HCT116 (cell line): ENCODE data around the gene DMPK. TPM values are rescaled to one million over a fixed set of nuclear protein-coding genes. Genes with fewer than 3 reads are reported as not detected.

Experiments
- ATAC-seq: fragments of 200-7000 bp; cut with Tn5 transposase; 2 replicates; pipeline ENCODE4 v1.9.1; 2020; ENCODE audit warnings: mild to moderate bottlenecking, moderate library complexity
- BruUV-seq: library from RNA; stranded (reverse); fragments of 400-500 nt; replicated peaks from 2 replicates; lab custom pipeline; 2021; lab: Mats Ljungman, UMichigan
- CTCF ChIA-PET: fragments of 300-600 bp; sonication (Branson Sonifier 250); formaldehyde crosslinking; loops from one replicate; lab custom pipeline; 2021; ENCODE audit warnings: antibody characterized with exemption; lab: Charles Lee
- POLR2A ChIA-PET: fragments of 300-600, 350-600 bp; sonication (Branson Sonifier 250); formaldehyde crosslinking; loops from one replicate; lab custom pipeline; 2021; ENCODE audit warnings: antibody characterized with exemption; lab: Charles Lee
- RAD21 ChIA-PET, 2 experiments: fragments of 300-600 bp; sonication (Branson Sonifier 250); formaldehyde crosslinking; loops; one replicate each; lab custom pipeline; 2023; ENCODE audit warnings: low total read pairs in 2 of 2; ENCODE audit not compliant: uncharacterized antibody in 2 of 2, unreplicated experiment in 2 of 2, low non-redundant PET in 1 of 2; lab: Charles Lee
- DNase-seq: peaks from one replicate; pipeline ENCODE4 v3.0.0-alpha.2; 2010; ENCODE audit warnings: low read depth, low spot score
- H2AFZ ChIP-seq: fragments of 200-600 bp; shearing (Covaris generic), sonication (generic); 2 replicates; pipeline ENCODE4 v1.6.1; 2017; ENCODE audit warnings: low read depth, mixed run types, mixed read lengths, antibody characterized with exemption, low read length; ENCODE audit not compliant: poor library complexity, severe bottlenecking
- H3K27ac ChIP-seq: 2 replicates; pipeline ENCODE4 v1.5.1; 2012; ENCODE audit warnings: low read depth, low read length
- H3K27me3 ChIP-seq: fragments of 200-600 bp; sonication (generic); 2 replicates; pipeline ENCODE4 v1.6.1; 2016; ENCODE audit warnings: mixed run types, low read length, mixed read lengths; ENCODE audit not compliant: insufficient read depth
- H3K36me3 ChIP-seq, 2 experiments: fragments of 200-500 bp in 1 of 2; fragments of 200-600 bp in 1 of 2; sonication (Bioruptor generic) in 1 of 2; sonication (generic) in 1 of 2; 2 replicates each; pipeline versions ENCODE4 v1.5.1 to v1.6.1; 2014 to 2016; ENCODE audit warnings: low read length in 2 of 2, inconsistent platforms in 1 of 2, mixed read lengths in 1 of 2, mixed run types in 1 of 2; ENCODE audit not compliant: insufficient read depth in 2 of 2, control insufficient read depth in 1 of 2
- H3K4me1 ChIP-seq, 2 experiments: fragments of 200-600 bp in 1 of 2; sonication (generic) in 1 of 2; 2 replicates each; pipeline versions ENCODE4 v1.5.1 to v1.6.1; 2012 to 2017; ENCODE audit warnings: low read length in 2 of 2, inconsistent platforms in 1 of 2, mild to moderate bottlenecking in 1 of 2, mixed read lengths in 1 of 2, mixed run types in 1 of 2, moderate library complexity in 1 of 2; ENCODE audit not compliant: insufficient read depth in 2 of 2, control insufficient read depth in 1 of 2
- H3K4me2 ChIP-seq: fragments of 200-600 bp; sonication (generic); 2 replicates; pipeline ENCODE4 v1.6.1; 2017; ENCODE audit warnings: mixed run types, low read length, mixed read lengths
- H3K4me3 ChIP-seq, 2 experiments: fragments of 200-600 bp in 1 of 2; sonication (generic) in 1 of 2; replicated peaks in 1 of 2; 2 replicates each; pipeline ENCODE4 v1.5.1; 2011 to 2016; ENCODE audit warnings: low read length in 2 of 2, control low read depth in 1 of 2, low read depth in 1 of 2, mild to moderate bottlenecking in 1 of 2, mixed read lengths in 1 of 2, mixed run types in 1 of 2
- H3K79me2 ChIP-seq: fragments of 200-600 bp; sonication (generic); 2 replicates; pipeline ENCODE4 v1.6.1; 2017; ENCODE audit warnings: mild to moderate bottlenecking, mixed run types, low read length, moderate library complexity, mixed read lengths; ENCODE audit not compliant: insufficient read depth
- H3K9ac ChIP-seq: fragments of 200-600 bp; sonication (generic); 2 replicates; pipeline ENCODE4 v1.6.1; 2016; ENCODE audit warnings: low read length, mixed read lengths
- H3K9me2 ChIP-seq: fragments of 200-600 bp; sonication (generic), shearing (Covaris generic); 2 replicates; pipeline ENCODE4 v1.6.1; 2017; ENCODE audit warnings: mixed run types, mild to moderate bottlenecking, moderate library complexity; ENCODE audit not compliant: insufficient read depth
- H3K9me3 ChIP-seq, 2 experiments: fragments of 200-500 bp in 1 of 2; fragments of 200-600 bp in 1 of 2; sonication (Bioruptor generic) in 1 of 2; sonication (generic) in 1 of 2; 2 replicates each; pipeline ENCODE4 v1.6.1; 2014 to 2017; ENCODE audit warnings: low read length in 2 of 2, mixed read lengths in 2 of 2, inconsistent platforms in 1 of 2, low read depth in 1 of 2, mild to moderate bottlenecking in 1 of 2, mixed run types in 1 of 2, moderate library complexity in 1 of 2; ENCODE audit not compliant: control insufficient read depth in 1 of 2, insufficient read depth in 1 of 2
- H4K20me1 ChIP-seq: fragments of 200-600 bp; sonication (generic), shearing (Covaris generic); 2 replicates; pipeline ENCODE4 v1.6.1; 2017; ENCODE audit warnings: mixed run types, mild to moderate bottlenecking, moderate library complexity; ENCODE audit not compliant: insufficient read depth
- CBX3 ChIP-seq: IDR thresholded peaks from 2 replicates; pipeline ENCODE4 v1.6.1; 2012; ENCODE audit warnings: low read depth
- EGR1 ChIP-seq: IDR thresholded peaks from 2 replicates; pipeline ENCODE4 v1.6.1; 2012; ENCODE audit warnings: low read depth
- ELF1 ChIP-seq: IDR thresholded peaks from 2 replicates; pipeline ENCODE4 v1.6.1; 2012; ENCODE audit warnings: low read depth, borderline replicate concordance
- EZH2 ChIP-seq: fragments of 200-600 bp; sonication (generic); IDR thresholded peaks from 2 replicates; pipeline ENCODE4 v1.6.1; 2017; ENCODE audit warnings: antibody characterized with exemption, mixed run types
- FOSL1 ChIP-seq: IDR thresholded peaks from 2 replicates; pipeline ENCODE4 v1.6.1; 2012; ENCODE audit warnings: low read depth
- POLR2A ChIP-seq: IDR thresholded peaks from 2 replicates; pipeline ENCODE4 v1.7.0; 2011; ENCODE audit warnings: borderline replicate concordance; ENCODE audit not compliant: insufficient read depth, insufficient read length; ENCODE audit errors: extremely low read depth
- POLR2AphosphoS5 ChIP-seq: IDR thresholded peaks from 2 replicates; pipeline ENCODE4 v1.6.1; 2011; ENCODE audit warnings: mild to moderate bottlenecking, low read depth, low read length, moderate library complexity
- REST ChIP-seq: IDR thresholded peaks from 2 replicates; pipeline ENCODE4 v1.6.1; 2012; ENCODE audit warnings: low read depth
- SIN3A ChIP-seq: IDR thresholded peaks from 2 replicates; pipeline ENCODE4 v1.6.1; 2012; ENCODE audit warnings: low read depth
- SRF ChIP-seq: IDR thresholded peaks from 2 replicates; pipeline ENCODE4 v1.6.1; 2012; ENCODE audit warnings: low read depth
- TCF7L2 ChIP-seq: IDR thresholded peaks from 2 replicates; pipeline ENCODE4 v1.7.0; 2011; ENCODE audit warnings: borderline replicate concordance, inconsistent platforms; ENCODE audit not compliant: insufficient read depth, insufficient read length; ENCODE audit errors: extremely low read depth
- YY1 ChIP-seq: IDR thresholded peaks from 2 replicates; pipeline ENCODE4 v1.6.1; 2011; ENCODE audit warnings: low read length, low read depth, moderate library complexity, mild to moderate bottlenecking; ENCODE audit not compliant: insufficient replicate concordance; ENCODE audit errors: extremely low read depth
- ZNF274 ChIP-seq: fragments of 200-500 bp; sonication (Bioruptor generic); IDR thresholded peaks from 2 replicates; pipeline ENCODE4 v1.6.1; 2014; ENCODE audit warnings: mild to moderate bottlenecking, low read depth, low read length, inconsistent platforms
- intact Hi-C: fragments of 100-400 bp; cut with micrococcal nuclease; formaldehyde crosslinking; loops from 2 replicates; pipeline ENCODE4 v1.10.0; 2022
- total RNA-seq: library from RNA; stranded (reverse); gene quantifications from one replicate; pipeline ENCODE4 v1.2.1, GENCODE V29; 2021; ENCODE audit not compliant: unreplicated experiment

DMPK gene
- total RNA-seq, 1 experiment from 2014 or later, result 52.5 TPM

- TF ChIP-seq YY1 (no peak), POLR2AphosphoS5 (no peak), EZH2 (no peak), FOSL1 (no peak), POLR2A (no peak), SRF (no peak), REST (no peak), ZNF274 (no peak), TCF7L2 (no peak), EGR1 (no peak), ELF1 (no peak), SIN3A (no peak), CBX3 (no peak)
- DNase-seq (no peak), ATAC-seq (no peak)
- intact Hi-C loops, result no loop called here
- no peak overlapping the region for H3K4me2 ChIP-seq
- H3K9me2 ChIP-seq, result no peaks in the 10 kb centered on the region
- BruUV-seq, result no TSS peak
- ChIA-PET RAD21 (no interaction called here), POLR2A (no interaction called here), CTCF (interaction anchor here (2.5 kb wide), 1 partner anchor 13 kb away, joined by 9 read pairs; no protein-coding TSS in a partner anchor)
- H2AFZ ChIP-seq, result no peak overlapping the region
- no peaks in the 10 kb centered on the region for H3K27me3 ChIP-seq
- no peaks in the 10 kb centered on the region for H3K79me2 ChIP-seq
- H3K9me3 ChIP-seq, result no peaks in the 10 kb centered on the region
- no peak overlapping the region for H3K4me3 ChIP-seq
- no peak overlapping the region for H3K9ac ChIP-seq
- peaks cover 4 to 18% of the 10 kb centered on the region in 2 experiments; a peak in 3 of 4 replicates for H3K4me1 ChIP-seq
- no peaks in the 10 kb centered on the region for H4K20me1 ChIP-seq
- H3K36me3 ChIP-seq, result peaks cover 0 to 5% of the 10 kb centered on the region in 2 experiments; a peak in 2 of 4 replicates
- no peak overlapping the region for H3K27ac ChIP-seq
Observed at GRCh38 chr19:45812297-45812696, 30.0 kb upstream of the DMPK start.
